Heart left ventricle (tissue), 16 donors: ENCODE measurements around the gene PTPN21. TPM values are rescaled to one million over a fixed set of nuclear protein-coding genes. Genes with fewer than 3 reads are reported as not detected.

Experiments
- ATAC-seq, 4 donors: fragments of 200-7000 bp; cut with Tn5 transposase; one replicate each; pipeline ENCODE4 v1.9.1; 2020 to 2022; ENCODE audit warnings: moderate library complexity in 4 of 4, mild to moderate bottlenecking in 3 of 4, moderate number of reproducible peaks in 1 of 4
- DNase-seq, 5 donors: peaks; one replicate each; pipeline ENCODE4 v3.0.0-alpha.2; 2020
- H3K27ac ChIP-seq, 12 donors: fragments of 200-600 bp; sonication (generic) in 4 of 12; one replicate each; pipeline versions ENCODE4 v1.5.0 to v1.8.0; 2016 to 2022; ENCODE audit warnings: mild to moderate bottlenecking in 2 of 12
- H3K27me3 ChIP-seq, 9 donors: fragments of 200-600 bp; sonication (generic) in 2 of 9; one replicate each; pipeline versions ENCODE4 v1.5.1 to v1.8.0; 2016 to 2022; ENCODE audit warnings: mild to moderate bottlenecking in 3 of 9
- H3K36me3 ChIP-seq, 9 donors: fragments of 200-600 bp; sonication (generic) in 2 of 9; one replicate each; pipeline versions ENCODE4 v1.5.0 to v1.8.0; 2018 to 2022; ENCODE audit warnings: mild to moderate bottlenecking in 2 of 9
- H3K4me1 ChIP-seq, 12 donors: fragments of 200-600 bp; sonication (generic) in 4 of 12; one replicate each; pipeline versions ENCODE4 v1.5.0 to v1.8.0; 2016 to 2022; ENCODE audit warnings: mild to moderate bottlenecking in 3 of 12
- H3K4me3 ChIP-seq, 12 donors: fragments of 200-600 bp; sonication (generic) in 4 of 12; one replicate each; pipeline versions ENCODE4 v1.5.0 to v1.8.0; 2017 to 2022; ENCODE audit warnings: mild to moderate bottlenecking in 9 of 12, moderate library complexity in 4 of 12
- H3K9me3 ChIP-seq, 12 donors: fragments of 200-600 bp; sonication (generic) in 4 of 12; one replicate each; pipeline versions ENCODE4 v1.5.0 to v1.8.0; 2016 to 2022; ENCODE audit warnings: mild to moderate bottlenecking in 1 of 12
- CTCF ChIP-seq, 12 donors: fragments of 200-600 bp; sonication (generic) in 4 of 12; IDR thresholded peaks; one replicate each; pipeline versions ENCODE4 v1.5.0 to v1.8.0; 2018 to 2022; ENCODE audit warnings: antibody characterized with exemption in 12 of 12, mild to moderate bottlenecking in 5 of 12
- POLR2A ChIP-seq, 2 donors: fragments of 450-650 bp; IDR thresholded peaks; one replicate each; pipeline ENCODE4 v1.6.1; 2017; ENCODE audit warnings: antibody characterized with exemption in 2 of 2, mild to moderate bottlenecking in 2 of 2, moderate library complexity in 2 of 2
- WGBS, 4 donors: extraction: QIAGEN DNeasy Blood & Tissue Kit in 2 of 4; methylation state at CpG; one replicate each; pipeline versions ENCODE4 v1.1.5 to v1.1.7; 2013 to 2018; 5-methylcytosine and 5-hydroxymethylcytosine counted together
- intact Hi-C, 10 donors: fragments of 100-400 bp; cut with DNase I; formaldehyde crosslinking; loops; one replicate each; pipeline versions ENCODE4 v1.11.1 to v1.14.2; 2022
- polyA plus RNA-seq, 2 donors: library from polyadenylated mRNA; stranded (reverse); fragments of 200-250 nt; gene quantifications; one replicate each; pipeline ENCODE4 v1.2.3, GENCODE V29; 2013
- total RNA-seq, 9 donors: library from RNA; depleted of rRNA in 2 of 9; stranded (reverse); fragments of >200 nt in 2 of 9; fragmentation: NEBNext Ultra II Directional in 3 of 9; extraction: Animal tissue kit (Norgen Biotek cat#: 25700) in 3 of 9; gene quantifications; one replicate each; pipeline versions ENCODE4 v1.1.0 to v1.2.4, GENCODE V29; 2016 to 2023
- donor health status: ischemic (EF 13 %, LVEDD 7.1; RV severe dilation, severe dysfunction).
- donor health status: healthy with polysubstance abuse.
- donor health status: DM: no; HTN: yes; CAD: no.
- donor health status: DM: no; HTN: no; CAD: no.
- donor health status: ischemic (EF 25% LVEDD 6.9; RV normal size, moderate dysfunction).
- donor health status: ischemic (EF 25% LVEDD 5.7; RV mildly dilated, moderate dysfunction).
- donor health status: healthy.
- donor health status: DM: yes; HTN: yes; CAD: no.
- donor health status: ischemic (EF 35%, LVEDD 5.7; RV mildly dilated, moderate dysfunction).
- donor health status: nonischemic (EF 11% LVEDD 7.7; RV severe dilation, severe dysfunction).
- donor health status: DM: yes; HTN: yes; CAD: no.
- donor health status: PGD.
- donor health status: ischemic (EF 29% LVEDD 5.4; RV normal size, mild dysfunction).
- donor health status: nonischemic (EF 23%, LVEDD 6.1; RV moderate dilation, normal function).

The PTPN21 gene
- total and polyA plus RNA-seq, 11 donors = 9.4 to 68.3 (median 24.8) TPM

GRCh38 chr14:88504602-88505001, 50.2 kb downstream of the PTPN21 start:
- Histone ChIP-seq H3K9me3 (no peaks in the 10 kb centered on the region), H3K36me3 (peaks cover 0 to 95% (median 44%) of the 10 kb centered on the region in 9 donors), H3K27me3 (no peaks in the 10 kb centered on the region), H3K27ac (no peak overlapping the region), H3K4me1 (peaks cover 0 to 5% (median 0%) of the 10 kb centered on the region in 12 donors), H3K4me3 (no peak overlapping the region)
- ATAC-seq = peak in 3 of 4 donors; percentile 53 to 70 (median 59)
- 67 to 77% (median 72%) methylated on average over 2 of the region's 2 CpGs for WGBS, 4 donors
- DNase-seq = no peak
- intact Hi-C loops = no loop called here
- TF ChIP-seq CTCF (IDR thresholded peaks at IDR 0.05) (no peak), POLR2A (IDR thresholded peaks at IDR 0.05) (no peak)

- TF ChIP-seq CTCF (IDR thresholded peaks at IDR 0.05) = no peak
- TF ChIP-seq POLR2A (IDR thresholded peaks at IDR 0.05) = no peak
- H3K36me3 ChIP-seq = peaks cover 0 to 95% (median 44%) of the 10 kb centered on the region in 9 donors
- DNase-seq = no peak
- no peak overlapping the region for H3K4me3 ChIP-seq
- intact Hi-C loops = no loop called here
- peaks cover 0 to 5% (median 0%) of the 10 kb centered on the region in 12 donors for H3K4me1 ChIP-seq
- H3K9me3 ChIP-seq = no peaks in the 10 kb centered on the region
- 85 to 95% (median 88%) methylated on average over 2 of the region's 2 CpGs for WGBS, 4 donors
- H3K27me3 ChIP-seq = no peaks in the 10 kb centered on the region
- ATAC-seq = peak in 1 of 4 donors; percentile 31
- no peak overlapping the region for H3K27ac ChIP-seq
Measured at GRCh38 chr14:88503754-88504406, 50.9 kb downstream of the PTPN21 start.

- intact Hi-C loops = no loop called here
- DNase-seq (no peak), ATAC-seq (no peak)
- H3K36me3 ChIP-seq = peaks cover 0 to 100% (median 44%) of the 10 kb centered on the region in 9 donors
- no peak overlapping the region for H3K4me3 ChIP-seq
- 79 to 88% (median 85%) methylated on average over 4 of the region's 4 CpGs for WGBS, 4 donors
- no peaks in the 10 kb centered on the region for H3K9me3 ChIP-seq
- H3K27ac ChIP-seq = no peak overlapping the region
- H3K4me1 ChIP-seq = peaks cover 0 to 5% (median 0%) of the 10 kb centered on the region in 12 donors
- TF ChIP-seq CTCF (IDR thresholded peaks at IDR 0.05) (no peak), POLR2A (IDR thresholded peaks at IDR 0.05) (no peak)
- no peaks in the 10 kb centered on the region for H3K27me3 ChIP-seq
Measured at GRCh38 chr14:88502740-88503139, 52.1 kb downstream of the PTPN21 start.

- Histone ChIP-seq H3K9me3 (no peaks in the 10 kb centered on the region), H3K36me3 (peaks cover 0 to 99% (median 58%) of the 10 kb centered on the region in 9 donors), H3K4me1 (peaks cover 0 to 5% (median 0%) of the 10 kb centered on the region in 12 donors), H3K4me3 (no peak overlapping the region), H3K27me3 (no peaks in the 10 kb centered on the region), H3K27ac (no peak overlapping the region)
- ATAC-seq (no peak), DNase-seq (no peak)
- 83 to 96% (median 93%) methylated on average over 2 of the region's 2 CpGs for WGBS, 4 donors
- TF ChIP-seq POLR2A (IDR thresholded peaks at IDR 0.05) = no peak
- no peak for TF ChIP-seq CTCF (IDR thresholded peaks at IDR 0.05)
- intact Hi-C loops = no loop called here
Measured at GRCh38 chr14:88500611-88501010, 54.2 kb downstream of the PTPN21 start.
